Karpas-422 (cell line): ENCODE data around the gene TOPAZ1. TPM values are rescaled to one million over a fixed set of nuclear protein-coding genes. Genes with fewer than 3 reads are reported as not detected.

Source experiments
- DNase-seq: peaks from one replicate; pipeline ENCODE4 v3.0.0-alpha.2; 2015
- H2AFZ ChIP-seq: fragments of 200-600 bp; sonication (generic); 2 replicates; pipeline ENCODE4 v1.6.1; 2014; ENCODE audit warnings: antibody characterized with exemption, low read length, mixed read lengths
- H3K27ac ChIP-seq: fragments of 200-600 bp; sonication (generic); 2 replicates; pipeline ENCODE4 v1.5.1; 2014; ENCODE audit warnings: mild to moderate bottlenecking, low read length, moderate library complexity
- H3K27me3 ChIP-seq: fragments of 200-600 bp; sonication (generic); 2 replicates; pipeline ENCODE4 v1.6.1; 2014; ENCODE audit warnings: low read length, mixed read lengths
- H3K36me3 ChIP-seq: fragments of 200-600 bp; sonication (generic); 2 replicates; pipeline ENCODE4 v1.6.1; 2014; ENCODE audit warnings: low read length, mixed read lengths; ENCODE audit not compliant: insufficient read depth
- H3K4me1 ChIP-seq: fragments of 200-600 bp; sonication (generic); 2 replicates; pipeline ENCODE4 v1.6.1; 2014; ENCODE audit warnings: mild to moderate bottlenecking, low read length, mixed read lengths
- H3K4me2 ChIP-seq: fragments of 200-600 bp; sonication (generic); 2 replicates; pipeline ENCODE4 v1.6.1; 2014; ENCODE audit warnings: low read length, low read depth, mild to moderate bottlenecking; ENCODE audit not compliant: poor library complexity, severe bottlenecking
- H3K4me3 ChIP-seq: fragments of 200-600 bp; sonication (generic); 2 replicates; pipeline ENCODE4 v1.5.1; 2014; ENCODE audit warnings: mild to moderate bottlenecking, antibody characterized with exemption, low read length, mixed read lengths
- H3K79me2 ChIP-seq: fragments of 200-600 bp; sonication (generic); 2 replicates; pipeline ENCODE4 v1.6.1; 2014; ENCODE audit warnings: mild to moderate bottlenecking, low read length, mixed read lengths
- H3K9ac ChIP-seq: fragments of 200-600 bp; sonication (generic); 2 replicates; pipeline ENCODE4 v1.6.0; 2014; ENCODE audit warnings: low read length
- H3K9me2 ChIP-seq: fragments of 200-600 bp; sonication (generic), shearing (Covaris generic); replicated peaks from 2 replicates; pipeline ENCODE4 v1.6.0; 2014; ENCODE audit warnings: mild to moderate bottlenecking, low read length, moderate library complexity; ENCODE audit not compliant: insufficient read depth
- H3K9me3 ChIP-seq: fragments of 300-700, 200-600 bp; sonication (generic); 2 replicates; pipeline ENCODE4 v1.6.1; 2014; ENCODE audit warnings: low read length, mixed read lengths
- H4K20me1 ChIP-seq: fragments of 200-600 bp; sonication (generic); 2 replicates; pipeline ENCODE4 v1.6.1; 2014; ENCODE audit warnings: mild to moderate bottlenecking, antibody characterized with exemption, low read length, low read depth; ENCODE audit not compliant: insufficient read depth
- total RNA-seq: library from RNA; depleted of rRNA; stranded (reverse); fragments of >200 nt; shearing (Covaris generic); gene quantifications from 2 replicates; pipeline ENCODE4 v1.2.3, GENCODE V29; 2014; ENCODE audit warnings: low replicate concordance

TOPAZ1 gene
- total RNA-seq, 1 experiment from 2014 or later, result not detected

DNA sequence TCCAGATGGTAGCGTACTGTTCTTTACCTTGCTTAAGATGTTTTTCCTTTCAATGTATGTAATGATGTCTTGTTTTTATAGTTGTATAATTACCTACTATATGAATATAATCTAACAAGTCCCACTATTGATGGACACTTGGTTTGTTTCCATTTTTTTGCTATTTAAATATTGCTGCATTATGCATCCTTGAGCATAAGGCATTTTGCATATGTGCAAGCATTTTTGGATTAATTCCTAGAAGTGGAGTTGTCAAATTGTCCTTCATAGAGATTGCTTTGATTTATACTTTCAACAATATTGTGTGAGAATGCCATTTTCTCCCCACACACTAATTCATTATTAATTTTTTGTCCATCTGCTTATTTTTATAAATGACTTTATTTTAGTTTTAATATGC, 17.7 kb downstream of the TOPAZ1 start:
- Histone ChIP-seq H3K4me2 (no peak overlapping the region), H2AFZ (no peak overlapping the region), H3K27ac (no peak overlapping the region), H3K4me3 (no peak overlapping the region), H4K20me1 (no peaks in the 10 kb centered on the region), H3K9me2 (no peaks in the 10 kb centered on the region), H3K27me3 (no peaks in the 10 kb centered on the region), H3K79me2 (no peaks in the 10 kb centered on the region), H3K9ac (no peak overlapping the region), H3K9me3 (no peaks in the 10 kb centered on the region), H3K4me1 (no peaks in the 10 kb centered on the region), H3K36me3 (no peaks in the 10 kb centered on the region)
- no peak for DNase-seq

DNA sequence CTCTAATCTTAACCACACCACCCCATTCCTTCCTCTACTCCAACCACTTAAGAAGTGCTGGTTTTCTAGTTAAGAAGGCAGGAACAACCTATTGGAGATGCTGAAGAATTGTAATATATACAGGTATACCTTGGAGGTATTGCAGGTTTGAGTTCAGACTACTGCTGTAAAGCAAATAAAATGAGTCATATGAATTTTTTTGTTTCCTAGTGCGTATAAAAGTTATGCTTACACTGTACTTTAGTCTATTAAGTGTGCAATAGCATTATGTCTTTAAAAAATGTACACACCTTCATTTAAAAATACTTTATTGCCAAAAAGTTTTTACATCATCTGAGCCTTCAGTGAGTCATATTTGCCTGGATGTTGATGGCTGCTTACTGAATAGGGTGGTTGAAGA, 22.5 kb downstream of the TOPAZ1 start:
- H3K4me1 ChIP-seq, result no peaks in the 10 kb centered on the region
- H2AFZ ChIP-seq, result no peak overlapping the region
- H4K20me1 ChIP-seq, result no peaks in the 10 kb centered on the region
- H3K9me3 ChIP-seq, result no peaks in the 10 kb centered on the region
- no peaks in the 10 kb centered on the region for H3K79me2 ChIP-seq
- H3K27me3 ChIP-seq, result no peaks in the 10 kb centered on the region
- H3K9ac ChIP-seq, result no peak overlapping the region
- no peak overlapping the region for H3K4me3 ChIP-seq
- DNase-seq, result no peak
- H3K27ac ChIP-seq, result no peak overlapping the region
- no peaks in the 10 kb centered on the region for H3K36me3 ChIP-seq
- H3K9me2 ChIP-seq, result no peaks in the 10 kb centered on the region
- no peak overlapping the region for H3K4me2 ChIP-seq

DNA sequence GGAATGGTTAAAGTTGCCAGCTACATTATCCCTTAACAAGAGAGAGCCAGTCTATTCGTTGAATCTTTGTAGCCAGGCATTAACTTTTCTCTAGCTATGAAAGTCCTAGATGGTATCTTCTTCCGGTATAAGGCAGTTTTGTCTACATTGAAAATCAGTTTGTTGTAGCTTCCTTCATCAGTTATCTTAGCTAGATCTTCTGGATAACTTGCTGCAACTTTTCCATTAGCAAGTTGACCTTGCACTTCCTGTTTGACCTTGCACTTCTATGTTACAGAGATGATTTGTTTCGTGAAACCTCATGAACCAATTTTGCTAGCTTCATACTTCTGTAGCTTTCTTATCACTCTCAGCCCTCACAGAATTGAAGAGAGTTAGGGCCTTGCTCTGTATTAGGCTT, 24.1 kb downstream of the TOPAZ1 start:
- no peaks in the 10 kb centered on the region for H3K4me1 ChIP-seq
- no peaks in the 10 kb centered on the region for H3K36me3 ChIP-seq
- H3K27me3 ChIP-seq, result no peaks in the 10 kb centered on the region
- no peaks in the 10 kb centered on the region for H3K79me2 ChIP-seq
- H3K9me3 ChIP-seq, result no peaks in the 10 kb centered on the region
- no peak overlapping the region for H2AFZ ChIP-seq
- H3K4me2 ChIP-seq, result no peak overlapping the region
- no peaks in the 10 kb centered on the region for H3K9me2 ChIP-seq
- DNase-seq, result no peak
- H3K27ac ChIP-seq, result no peak overlapping the region
- H3K9ac ChIP-seq, result no peak overlapping the region
- no peak overlapping the region for H3K4me3 ChIP-seq
- H4K20me1 ChIP-seq, result no peaks in the 10 kb centered on the region

DNA sequence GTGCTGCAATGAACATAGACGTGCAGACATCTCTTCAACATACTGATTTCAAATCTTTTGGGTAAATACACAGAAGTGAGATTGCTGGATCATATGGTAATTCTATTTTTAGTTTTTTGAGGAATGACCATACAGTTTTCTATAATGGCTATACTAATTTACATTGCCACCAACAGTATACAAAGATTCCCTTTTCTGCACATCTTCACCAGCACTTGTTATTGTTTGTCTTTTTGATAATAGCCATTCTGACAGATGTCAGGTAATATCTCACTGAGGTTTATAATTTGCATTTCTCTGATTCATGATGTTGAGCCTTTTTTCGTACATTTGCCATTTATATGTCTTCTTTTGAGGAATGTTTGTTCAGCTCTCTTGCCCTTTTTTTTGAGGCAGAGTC, 30.5 kb downstream of the TOPAZ1 start:
- no peak overlapping the region for H3K4me2 ChIP-seq
- no peaks in the 10 kb centered on the region for H3K79me2 ChIP-seq
- H3K9ac ChIP-seq, result no peak overlapping the region
- no peak overlapping the region for H2AFZ ChIP-seq
- DNase-seq, result no peak
- no peaks in the 10 kb centered on the region for H3K27me3 ChIP-seq
- no peaks in the 10 kb centered on the region for H3K36me3 ChIP-seq
- H3K4me1 ChIP-seq, result no peaks in the 10 kb centered on the region
- no peaks in the 10 kb centered on the region for H3K9me2 ChIP-seq
- no peaks in the 10 kb centered on the region for H4K20me1 ChIP-seq
- H3K9me3 ChIP-seq, result no peaks in the 10 kb centered on the region
- H3K27ac ChIP-seq, result no peak overlapping the region
- H3K4me3 ChIP-seq, result no peak overlapping the region

DNA sequence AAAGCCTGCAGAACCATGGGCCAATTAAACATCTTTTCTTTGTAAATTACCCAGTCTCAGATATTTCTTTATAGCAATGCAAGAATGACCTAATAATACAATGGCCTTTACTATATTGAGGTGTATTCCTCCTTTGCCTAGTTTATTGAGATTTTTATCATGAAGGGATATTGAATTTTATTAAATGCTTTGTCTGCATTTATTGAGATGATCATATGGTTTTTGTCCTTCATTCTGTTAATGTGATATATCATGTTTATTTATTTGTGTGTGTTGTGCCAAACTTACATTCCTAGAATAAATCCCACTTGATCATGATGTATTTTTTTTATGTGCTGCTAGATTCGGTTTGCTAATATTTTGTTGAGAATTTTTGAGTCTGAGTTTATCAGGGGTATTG, 36.2 kb downstream of the TOPAZ1 start:
- no peaks in the 10 kb centered on the region for H3K9me3 ChIP-seq
- H3K79me2 ChIP-seq, result no peaks in the 10 kb centered on the region
- no peaks in the 10 kb centered on the region for H3K36me3 ChIP-seq
- no peaks in the 10 kb centered on the region for H3K27me3 ChIP-seq
- no peak overlapping the region for H3K4me2 ChIP-seq
- H3K4me1 ChIP-seq, result no peaks in the 10 kb centered on the region
- H3K9me2 ChIP-seq, result no peaks in the 10 kb centered on the region
- H4K20me1 ChIP-seq, result no peaks in the 10 kb centered on the region
- H3K4me3 ChIP-seq, result no peak overlapping the region
- no peak for DNase-seq
- H3K9ac ChIP-seq, result no peak overlapping the region
- no peak overlapping the region for H2AFZ ChIP-seq
- no peak overlapping the region for H3K27ac ChIP-seq

DNA sequence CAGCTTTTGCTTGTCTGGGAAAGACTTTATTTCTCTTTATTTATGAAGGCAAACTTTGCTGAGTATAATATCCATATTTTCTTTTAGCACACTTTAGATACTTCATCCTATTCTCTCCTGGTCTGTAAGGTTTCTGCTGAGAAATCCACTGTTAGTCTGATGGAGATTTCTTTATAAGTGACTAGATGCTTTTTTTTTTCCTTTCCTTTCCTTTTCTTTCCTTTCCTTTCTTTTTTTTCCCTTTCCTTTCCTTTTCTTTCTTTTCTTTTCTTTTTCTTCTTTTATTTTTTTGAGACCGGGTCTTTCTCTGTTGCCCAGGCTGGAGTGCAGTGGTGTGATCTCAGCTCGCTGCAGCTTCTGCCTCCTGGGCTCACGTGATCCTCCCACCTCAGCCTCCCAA, 38.4 kb downstream of the TOPAZ1 start:
- H4K20me1 ChIP-seq, result no peaks in the 10 kb centered on the region
- H3K27ac ChIP-seq, result no peak overlapping the region
- H3K9ac ChIP-seq, result no peak overlapping the region
- H3K27me3 ChIP-seq, result no peaks in the 10 kb centered on the region
- no peaks in the 10 kb centered on the region for H3K36me3 ChIP-seq
- H2AFZ ChIP-seq, result no peak overlapping the region
- H3K79me2 ChIP-seq, result no peaks in the 10 kb centered on the region
- no peaks in the 10 kb centered on the region for H3K4me1 ChIP-seq
- DNase-seq, result no peak
- H3K9me3 ChIP-seq, result no peaks in the 10 kb centered on the region
- H3K9me2 ChIP-seq, result no peaks in the 10 kb centered on the region
- H3K4me2 ChIP-seq, result no peak overlapping the region
- no peak overlapping the region for H3K4me3 ChIP-seq

DNA sequence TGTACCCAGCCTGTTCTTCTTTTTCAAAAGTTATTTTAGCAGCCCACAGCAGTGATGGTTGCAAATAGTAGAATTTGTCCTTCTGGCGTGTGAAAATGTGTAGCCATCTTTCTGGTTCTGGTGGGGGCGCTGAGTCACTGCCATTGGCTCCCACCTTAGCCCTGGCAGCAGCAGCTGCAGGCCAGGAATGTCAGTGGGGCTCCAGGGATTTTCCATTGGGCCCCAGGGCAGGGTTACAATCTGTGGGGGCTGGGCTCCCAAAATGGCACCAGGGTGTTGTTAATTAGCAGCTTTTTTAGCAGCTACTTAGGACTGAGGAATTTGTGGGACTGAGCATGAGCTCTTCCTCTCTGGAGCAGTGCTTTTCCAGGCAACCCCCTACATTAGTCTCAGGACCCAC, 38.9 kb downstream of the TOPAZ1 start:
- Histone ChIP-seq H3K9ac (no peak overlapping the region), H3K4me1 (no peaks in the 10 kb centered on the region), H2AFZ (no peak overlapping the region), H3K36me3 (no peaks in the 10 kb centered on the region), H4K20me1 (no peaks in the 10 kb centered on the region), H3K4me3 (no peak overlapping the region), H3K4me2 (no peak overlapping the region), H3K79me2 (no peaks in the 10 kb centered on the region), H3K9me3 (no peaks in the 10 kb centered on the region), H3K27me3 (no peaks in the 10 kb centered on the region), H3K27ac (no peak overlapping the region), H3K9me2 (no peaks in the 10 kb centered on the region)
- DNase-seq, result no peak

DNA sequence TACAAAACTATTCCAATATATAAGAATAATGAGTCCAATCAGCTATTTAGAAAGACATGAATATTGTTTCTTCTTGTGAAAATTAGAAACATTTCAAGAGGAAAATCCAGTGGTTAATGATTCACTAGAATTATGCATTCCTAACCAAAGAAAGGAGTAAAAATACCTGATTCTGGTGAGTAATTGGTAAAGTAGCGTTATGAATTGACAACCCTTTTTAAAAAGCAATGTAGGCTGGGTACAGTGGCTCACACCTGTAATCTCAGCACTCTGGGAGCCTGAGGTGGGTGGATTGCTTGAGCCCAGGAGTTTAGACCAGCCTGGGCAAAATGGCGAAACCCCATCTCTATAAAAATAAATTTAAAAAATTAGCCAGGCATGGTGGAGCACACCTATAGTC, 43.3 kb downstream of the TOPAZ1 start:
- H2AFZ ChIP-seq, result no peak overlapping the region
- H3K9ac ChIP-seq, result no peak overlapping the region
- H3K9me3 ChIP-seq, result no peaks in the 10 kb centered on the region
- no peak for DNase-seq
- H4K20me1 ChIP-seq, result no peaks in the 10 kb centered on the region
- H3K4me1 ChIP-seq, result no peaks in the 10 kb centered on the region
- no peaks in the 10 kb centered on the region for H3K36me3 ChIP-seq
- no peak overlapping the region for H3K27ac ChIP-seq
- H3K4me3 ChIP-seq, result no peak overlapping the region
- no peaks in the 10 kb centered on the region for H3K27me3 ChIP-seq
- H3K79me2 ChIP-seq, result no peaks in the 10 kb centered on the region
- no peaks in the 10 kb centered on the region for H3K9me2 ChIP-seq
- H3K4me2 ChIP-seq, result no peak overlapping the region

DNA sequence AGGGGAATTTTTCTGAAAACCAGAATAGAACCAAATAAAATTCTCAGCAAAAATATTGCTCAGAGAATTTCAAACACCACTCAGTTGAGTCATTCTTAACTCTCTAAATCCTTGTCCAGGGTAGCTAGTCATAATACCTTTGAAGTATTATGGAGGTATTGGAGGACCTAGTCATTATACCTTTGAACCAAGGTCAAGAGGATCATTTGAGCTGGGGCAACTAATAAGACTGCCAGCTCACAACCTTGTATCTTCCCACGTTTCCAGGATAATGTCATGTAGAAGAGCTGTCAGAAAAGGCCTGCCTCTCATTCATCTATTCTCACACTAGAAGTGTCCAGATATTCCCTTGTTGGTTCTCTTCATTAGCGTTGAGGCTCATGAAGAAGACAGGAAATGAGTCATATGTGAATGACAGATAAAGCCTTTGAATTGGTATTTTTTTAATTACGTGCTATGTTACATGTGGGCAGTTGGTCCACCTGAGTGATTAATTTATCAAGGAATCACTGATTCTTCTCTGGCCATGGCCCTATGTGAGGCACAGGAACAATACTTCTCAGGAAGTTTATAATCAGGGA, 48.3 kb downstream of the TOPAZ1 start:
- Histone ChIP-seq H3K79me2 (no peaks in the 10 kb centered on the region), H3K36me3 (no peaks in the 10 kb centered on the region), H4K20me1 (no peaks in the 10 kb centered on the region), H3K27me3 (no peaks in the 10 kb centered on the region), H3K9me2 (no peaks in the 10 kb centered on the region), H2AFZ (no peak overlapping the region), H3K4me2 (no peak overlapping the region), H3K4me3 (no peak overlapping the region), H3K9ac (no peak overlapping the region), H3K9me3 (no peaks in the 10 kb centered on the region), H3K4me1 (no peaks in the 10 kb centered on the region), H3K27ac (no peak overlapping the region)
- no peak for DNase-seq
